Measurements from ENCODE around the gene SCO1.

The SCO1 gene

GRCh38 chr17:10697092-10698081 is at the start of gene SCO1, which contains the start of gene ADPRM:
Gene SCO1 (minus strand): TSS chr17:10697533. CDS start chr17:10697507, 26 bp downstream.
Gene ADPRM (plus strand): TSS chr17:10697594. CDS start chr17:10704927, 7,333 bp downstream.
- peak; percentile 49; the same call in 1 of the 2 replicates for TF ChIP-seq CTCF (IDR thresholded peaks at IDR 0.05; ENCODE audit: borderline replicate concordance, insufficient read depth, low read depth, low read length)
- H3K4me3 ChIP-seq (ENCODE audit: low read depth, low read length): peak within 1 kb of the TSS; percentile 83

GRCh38 chr17:10745231-10745630 is 47.9 kb upstream of the SCO1 start:
- H3K4me3 ChIP-seq (ENCODE audit: low read depth, low read length): no peak overlapping the region
- TF ChIP-seq CTCF (IDR thresholded peaks at IDR 0.05; ENCODE audit: borderline replicate concordance, insufficient read depth, low read depth, low read length): no peak

GRCh38 chr17:10744501-10745000 is 47.2 kb upstream of the SCO1 start:
- no peak for TF ChIP-seq CTCF (IDR thresholded peaks at IDR 0.05; ENCODE audit: borderline replicate concordance, insufficient read depth, low read depth, low read length)
- H3K4me3 ChIP-seq (ENCODE audit: low read depth, low read length): no peak overlapping the region

- H3K4me3 ChIP-seq (ENCODE audit: low read depth, low read length): no peak overlapping the region
- TF ChIP-seq CTCF (IDR thresholded peaks at IDR 0.05; ENCODE audit: borderline replicate concordance, insufficient read depth, low read depth, low read length): no peak
These were observed 46.1 kb upstream of the SCO1 start for GRCh38 chr17:10743316-10744009.

- H3K4me3 ChIP-seq (ENCODE audit: low read depth, low read length): no peak overlapping the region
- TF ChIP-seq CTCF (IDR thresholded peaks at IDR 0.05; ENCODE audit: borderline replicate concordance, insufficient read depth, low read depth, low read length): no peak
These were observed 45.1 kb upstream of the SCO1 start for GRCh38 chr17:10742431-10742830.

GRCh38 chr17:10741416-10742135 is 44.2 kb upstream of the SCO1 start:
- no peak overlapping the region for H3K4me3 ChIP-seq (ENCODE audit: low read depth, low read length)
- no peak for TF ChIP-seq CTCF (IDR thresholded peaks at IDR 0.05; ENCODE audit: borderline replicate concordance, insufficient read depth, low read depth, low read length)
